NK-92 treated with Interleukin-12 subunit alpha and Interleukin-12 subunit beta, amount 100 ng/mL, for 24 hours (cell line): ENCODE results near the gene NUFIP2.
"Not testable (repeated sequence)": the region's sequence is repeated elsewhere in the genome, so short reads cannot be mapped to it uniquely, and the experiment has no call there.

Experiments used
- DNase-seq: peaks from one replicate; lab custom pipeline; 2025; lab: John Stamatoyannopoulos, UW

NUFIP2 gene

GRCh38 chr17:29293890-29294579 lies at the start of gene NUFIP2:
Gene NUFIP2, minus strand, starts transcription at chr17:29294148. Its CDS starts 89 bp downstream, at chr17:29294059.
- peak; percentile 98 for DNase-seq

- DNase-seq: no peak
Measured at GRCh38 chr17:29342158-29342765, 48.3 kb upstream of the NUFIP2 start.

GRCh38 chr17:29341726-29342125 lies 47.8 kb upstream of the NUFIP2 start:
- DNase-seq: no peak

GRCh38 chr17:29339016-29339415 lies 45.1 kb upstream of the NUFIP2 start:
- DNase-seq: not testable (repeated sequence)

GRCh38 chr17:29331708-29332085 lies 37.7 kb upstream of the NUFIP2 start:
- DNase-seq: no peak

GRCh38 chr17:29331075-29331707 lies 37.2 kb upstream of the NUFIP2 start:
- no peak for DNase-seq

GRCh38 chr17:29327412-29327811 lies 33.5 kb upstream of the NUFIP2 start:
- no peak for DNase-seq

- no peak for DNase-seq
Measured at GRCh38 chr17:29326023-29326813, 32.3 kb upstream of the NUFIP2 start.

GRCh38 chr17:29322363-29322762 lies 28.4 kb upstream of the NUFIP2 start:
- no peak for DNase-seq

GRCh38 chr17:29303386-29303785 lies 9.4 kb upstream of the NUFIP2 start:
- no peak for DNase-seq

GRCh38 chr17:29299031-29299430 lies 5.1 kb upstream of the NUFIP2 start:
- no peak for DNase-seq

- DNase-seq: no peak
Measured at GRCh38 chr17:29295420-29295819, 1.5 kb upstream of the NUFIP2 start.

- no peak for DNase-seq
Measured at GRCh38 chr17:29294580-29294900, 592 bp upstream of the NUFIP2 start.

- DNase-seq: peak; percentile 66
Measured at GRCh38 chr17:29292992-29293889, 707 bp downstream of the NUFIP2 start.

- peak; percentile 75 for DNase-seq
Measured at GRCh38 chr17:29292071-29292991, 1.6 kb downstream of the NUFIP2 start.

GRCh38 chr17:29291163-29291752 lies 2.7 kb downstream of the NUFIP2 start:
- DNase-seq: no peak

- no peak for DNase-seq
Measured at GRCh38 chr17:29289852-29290251, 4.1 kb downstream of the NUFIP2 start.

- no peak for DNase-seq
Measured at GRCh38 chr17:29283961-29284360, 10.0 kb downstream of the NUFIP2 start.

- no peak for DNase-seq
Measured at GRCh38 chr17:29283496-29283895, 10.5 kb downstream of the NUFIP2 start.

- no peak for DNase-seq
Measured at GRCh38 chr17:29279397-29280070, 14.4 kb downstream of the NUFIP2 start.
